Measurements from ENCODE around the gene CIRBP. TPM values are rescaled to one million over a fixed set of nuclear protein-coding genes. Genes with fewer than 3 reads are reported as not detected.

The CIRBP gene
- total and polyA plus RNA-seq, 4 donors: 41.1 to 135 (median 96.9) TPM

GRCh38 chr19:1269478-1270212 is 513 bp downstream of the CIRBP start:
- peak overlapping the region; percentile 90 to 91 for H3K27ac ChIP-seq (ENCODE audit: low read depth in 1 of 2, low read length in 2 of 2)
- H3K9me3 ChIP-seq (ENCODE audit: control insufficient read depth in 4 of 4, low read length in 3 of 4): no peaks in the 10 kb centered on the region
- peak overlapping the region; percentile 77 to 90 (median 86) for H3K4me3 ChIP-seq (ENCODE audit: low read depth in 1 of 3, low read length in 3 of 3)
- peaks cover 40 to 85% (median 73%) of the 10 kb centered on the region in 4 donors for H3K4me1 ChIP-seq (ENCODE audit: control insufficient read depth in 4 of 4, insufficient read depth in 4 of 4, low read length in 3 of 4)
- peaks cover 17 to 28% (median 21%) of the 10 kb centered on the region in 4 donors for H3K36me3 ChIP-seq (ENCODE audit: control insufficient read depth in 4 of 4, insufficient read depth in 3 of 4, low read depth in 1 of 4, low read length in 3 of 4)
- H3K9ac ChIP-seq (ENCODE audit: low read depth in 1 of 2, low read length in 2 of 2): peak overlapping the region; percentile 78 to 86
- WGBS: under 1% methylated on average over 64 of the region's 64 CpGs
- no peaks in the 10 kb centered on the region for H3K27me3 ChIP-seq (ENCODE audit: control insufficient read depth in 4 of 4, insufficient read depth in 4 of 4, low read length in 3 of 4)
- peak; percentile 86 for DNase-seq (ENCODE audit: low spot score)
- TF ChIP-seq, protein P1, sequence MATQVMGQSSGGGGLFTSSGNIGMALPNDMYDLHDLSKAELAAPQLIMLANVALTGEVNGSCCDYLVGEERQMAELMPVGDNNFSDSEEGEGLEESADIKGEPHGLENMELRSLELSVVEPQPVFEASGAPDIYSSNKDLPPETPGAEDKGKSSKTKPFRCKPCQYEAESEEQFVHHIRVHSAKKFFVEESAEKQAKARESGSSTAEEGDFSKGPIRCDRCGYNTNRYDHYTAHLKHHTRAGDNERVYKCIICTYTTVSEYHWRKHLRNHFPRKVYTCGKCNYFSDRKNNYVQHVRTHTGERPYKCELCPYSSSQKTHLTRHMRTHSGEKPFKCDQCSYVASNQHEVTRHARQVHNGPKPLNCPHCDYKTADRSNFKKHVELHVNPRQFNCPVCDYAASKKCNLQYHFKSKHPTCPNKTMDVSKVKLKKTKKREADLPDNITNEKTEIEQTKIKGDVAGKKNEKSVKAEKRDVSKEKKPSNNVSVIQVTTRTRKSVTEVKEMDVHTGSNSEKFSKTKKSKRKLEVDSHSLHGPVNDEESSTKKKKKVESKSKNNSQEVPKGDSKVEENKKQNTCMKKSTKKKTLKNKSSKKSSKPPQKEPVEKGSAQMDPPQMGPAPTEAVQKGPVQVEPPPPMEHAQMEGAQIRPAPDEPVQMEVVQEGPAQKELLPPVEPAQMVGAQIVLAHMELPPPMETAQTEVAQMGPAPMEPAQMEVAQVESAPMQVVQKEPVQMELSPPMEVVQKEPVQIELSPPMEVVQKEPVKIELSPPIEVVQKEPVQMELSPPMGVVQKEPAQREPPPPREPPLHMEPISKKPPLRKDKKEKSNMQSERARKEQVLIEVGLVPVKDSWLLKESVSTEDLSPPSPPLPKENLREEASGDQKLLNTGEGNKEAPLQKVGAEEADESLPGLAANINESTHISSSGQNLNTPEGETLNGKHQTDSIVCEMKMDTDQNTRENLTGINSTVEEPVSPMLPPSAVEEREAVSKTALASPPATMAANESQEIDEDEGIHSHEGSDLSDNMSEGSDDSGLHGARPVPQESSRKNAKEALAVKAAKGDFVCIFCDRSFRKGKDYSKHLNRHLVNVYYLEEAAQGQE (IDR thresholded peaks at IDR 0.05): peak; percentile 29
- TF ChIP-seq FOXA1 (IDR thresholded peaks at IDR 0.05): no peak
- TF ChIP-seq NR2F2 (IDR thresholded peaks at IDR 0.05): peak; percentile 45
- no peak for TF ChIP-seq FOXA2 (IDR thresholded peaks at IDR 0.05)
- peak in 1 of 2 donors; percentile 44 for TF ChIP-seq RAD21 (IDR thresholded peaks at IDR 0.05)
- TF ChIP-seq, protein P2, sequence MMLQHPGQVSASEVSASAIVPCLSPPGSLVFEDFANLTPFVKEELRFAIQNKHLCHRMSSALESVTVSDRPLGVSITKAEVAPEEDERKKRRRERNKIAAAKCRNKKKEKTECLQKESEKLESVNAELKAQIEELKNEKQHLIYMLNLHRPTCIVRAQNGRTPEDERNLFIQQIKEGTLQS (IDR thresholded peaks at IDR 0.05): no peak
- TF ChIP-seq, protein P3, sequence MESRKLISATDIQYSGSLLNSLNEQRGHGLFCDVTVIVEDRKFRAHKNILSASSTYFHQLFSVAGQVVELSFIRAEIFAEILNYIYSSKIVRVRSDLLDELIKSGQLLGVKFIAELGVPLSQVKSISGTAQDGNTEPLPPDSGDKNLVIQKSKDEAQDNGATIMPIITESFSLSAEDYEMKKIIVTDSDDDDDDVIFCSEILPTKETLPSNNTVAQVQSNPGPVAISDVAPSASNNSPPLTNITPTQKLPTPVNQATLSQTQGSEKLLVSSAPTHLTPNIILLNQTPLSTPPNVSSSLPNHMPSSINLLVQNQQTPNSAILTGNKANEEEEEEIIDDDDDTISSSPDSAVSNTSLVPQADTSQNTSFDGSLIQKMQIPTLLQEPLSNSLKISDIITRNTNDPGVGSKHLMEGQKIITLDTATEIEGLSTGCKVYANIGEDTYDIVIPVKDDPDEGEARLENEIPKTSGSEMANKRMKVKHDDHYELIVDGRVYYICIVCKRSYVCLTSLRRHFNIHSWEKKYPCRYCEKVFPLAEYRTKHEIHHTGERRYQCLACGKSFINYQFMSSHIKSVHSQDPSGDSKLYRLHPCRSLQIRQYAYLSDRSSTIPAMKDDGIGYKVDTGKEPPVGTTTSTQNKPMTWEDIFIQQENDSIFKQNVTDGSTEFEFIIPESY (IDR thresholded peaks at IDR 0.05): no peak
- peak in 1 of 2 donors; percentile 23 for TF ChIP-seq HNF4A (conservative IDR thresholded peaks at IDR 0.05)
- TF ChIP-seq HNF4G (IDR thresholded peaks at IDR 0.05): no peak
- peak in 1 of 2 donors; percentile 57 for TF ChIP-seq EGR1 (IDR thresholded peaks at IDR 0.05; ENCODE audit: low read depth in 2 of 2)
- peak in 1 of 2 donors; percentile 75 for TF ChIP-seq GABPA (IDR thresholded peaks at IDR 0.05 in 1 of 2, conservative IDR thresholded peaks at IDR 0.05 in 1 of 2)
- peak in 1 of 2 donors; percentile 38 for TF ChIP-seq RXRA (IDR thresholded peaks at IDR 0.05)
- no peak for TF ChIP-seq TAF1 (conservative IDR thresholded peaks at IDR 0.05)
- TF ChIP-seq YY1 (IDR thresholded peaks at IDR 0.05): peak; percentile 87
- TF ChIP-seq CTCF (IDR thresholded peaks at IDR 0.05; ENCODE audit: low read depth, low read length, missing input control): no peak
- TF ChIP-seq, protein P4, sequence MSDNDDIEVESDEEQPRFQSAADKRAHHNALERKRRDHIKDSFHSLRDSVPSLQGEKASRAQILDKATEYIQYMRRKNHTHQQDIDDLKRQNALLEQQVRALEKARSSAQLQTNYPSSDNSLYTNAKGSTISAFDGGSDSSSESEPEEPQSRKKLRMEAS (IDR thresholded peaks at IDR 0.05): peak; percentile 62
- peak; percentile 62 for TF ChIP-seq SP1 (IDR thresholded peaks at IDR 0.05)
- TF ChIP-seq JUND (IDR thresholded peaks at IDR 0.05): no peak

All from liver (tissue), 9 donors.